Measurements from ENCODE around the gene KRTAP10-3.
"Not testable (repeated sequence)": the region's sequence is repeated elsewhere in the genome, so short reads cannot be mapped to it uniquely, and the experiment has no call there.

KRTAP10-3 gene, protein sequence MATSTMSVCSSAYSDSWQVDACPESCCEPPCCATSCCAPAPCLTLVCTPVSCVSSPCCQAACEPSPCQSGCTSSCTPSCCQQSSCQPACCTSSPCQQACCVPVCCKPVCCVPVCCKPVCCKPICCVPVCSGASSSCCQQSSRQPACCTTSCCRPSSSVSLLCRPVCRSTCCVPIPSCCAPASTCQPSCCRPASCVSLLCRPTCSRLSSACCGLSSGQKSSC

DNA sequence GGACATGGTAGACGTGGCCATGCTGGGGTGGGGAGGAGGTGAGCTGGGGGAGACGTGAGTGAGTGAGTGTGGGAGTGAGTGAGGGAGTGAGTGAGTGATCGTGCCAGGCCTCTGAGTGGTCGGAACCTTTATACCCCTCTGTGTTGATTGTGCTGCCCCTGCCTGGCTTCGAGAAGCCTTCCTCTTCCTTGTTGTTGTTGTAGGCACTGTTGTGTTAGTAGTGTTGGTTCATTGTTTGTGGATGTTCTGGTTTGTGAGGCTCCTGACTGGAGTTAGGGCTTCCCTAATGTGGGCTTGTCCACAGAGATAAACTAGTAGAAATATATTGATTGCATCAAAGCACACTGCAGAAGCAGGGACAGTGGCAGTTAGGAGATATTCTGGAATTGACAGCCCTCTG, at the start of gene KRTAP10-3:
KRTAP10-3 (minus strand) TSS at position 101 of the 400 bp plus-strand sequence; CDS start at position 21, 80 bp downstream.
- DNase-seq = no peak

DNA sequence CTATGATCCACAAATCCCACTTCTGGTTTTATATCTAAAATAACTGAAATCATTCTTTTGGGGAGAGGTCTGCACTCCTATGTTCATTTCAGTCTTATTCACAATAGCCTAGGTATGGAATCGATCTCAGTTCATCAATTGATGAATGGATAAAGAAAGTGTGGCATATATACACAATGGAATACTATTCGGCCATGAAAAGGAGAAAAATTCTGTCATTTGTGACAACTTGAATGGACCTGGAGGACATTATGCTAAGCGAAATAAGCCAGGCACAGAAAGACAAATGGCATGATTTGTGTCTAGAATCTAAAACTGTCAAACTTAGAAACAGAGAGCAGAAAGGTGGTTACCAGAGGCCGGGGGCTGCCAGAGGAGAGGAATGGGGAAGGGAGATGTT, 47.9 kb upstream of the KRTAP10-3 start:
- no peak for DNase-seq

GRCh38 chr21:44603911-44604310, 45.3 kb upstream of the KRTAP10-3 start:
- no peak for DNase-seq

GRCh38 chr21:44603109-44603875, 44.7 kb upstream of the KRTAP10-3 start:
- DNase-seq = no peak

DNA sequence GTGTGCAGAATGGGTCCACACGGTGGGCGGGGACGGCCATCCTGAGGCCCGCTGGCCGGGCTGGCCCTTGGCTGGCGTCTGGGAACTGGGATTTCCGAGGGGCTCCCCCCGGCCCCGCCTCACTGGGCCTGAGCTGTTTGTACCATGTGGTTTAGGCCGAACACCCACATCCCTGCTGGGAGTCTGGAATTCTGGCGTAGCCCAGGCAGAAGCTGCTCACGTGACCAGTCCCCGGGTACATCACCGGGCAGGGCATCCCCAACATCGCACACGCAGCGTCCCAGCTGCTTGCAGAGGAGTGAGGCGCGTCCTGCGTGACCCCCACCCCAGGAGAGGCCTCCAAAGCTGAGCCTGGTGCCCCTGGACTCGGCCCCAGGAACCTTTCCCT, 43.9 kb upstream of the KRTAP10-3 start:
- no peak for DNase-seq

- DNase-seq = no peak
Measured at GRCh38 chr21:44601596-44602462, 43.2 kb upstream of the KRTAP10-3 start.

DNA sequence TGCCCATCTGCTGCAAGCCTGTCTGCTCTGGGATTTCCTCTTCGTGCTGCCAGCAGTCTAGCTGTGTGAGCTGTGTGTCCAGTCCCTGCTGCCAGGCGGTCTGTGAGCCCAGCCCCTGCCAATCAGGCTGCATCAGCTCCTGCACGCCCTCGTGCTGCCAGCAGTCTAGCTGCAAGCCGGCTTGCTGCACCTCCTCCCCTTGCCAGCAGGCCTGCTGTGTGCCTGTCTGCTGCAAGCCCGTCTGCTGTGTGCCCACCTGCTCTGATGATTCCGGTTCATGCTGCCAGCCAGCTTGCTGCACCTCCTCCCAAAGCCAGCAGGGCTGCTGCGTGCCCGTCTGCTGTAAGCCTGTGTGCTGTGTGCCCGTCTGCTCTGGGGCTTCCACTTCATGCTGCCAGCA, 42.5 kb upstream of the KRTAP10-3 start:
- not testable (repeated sequence) for DNase-seq

DNA sequence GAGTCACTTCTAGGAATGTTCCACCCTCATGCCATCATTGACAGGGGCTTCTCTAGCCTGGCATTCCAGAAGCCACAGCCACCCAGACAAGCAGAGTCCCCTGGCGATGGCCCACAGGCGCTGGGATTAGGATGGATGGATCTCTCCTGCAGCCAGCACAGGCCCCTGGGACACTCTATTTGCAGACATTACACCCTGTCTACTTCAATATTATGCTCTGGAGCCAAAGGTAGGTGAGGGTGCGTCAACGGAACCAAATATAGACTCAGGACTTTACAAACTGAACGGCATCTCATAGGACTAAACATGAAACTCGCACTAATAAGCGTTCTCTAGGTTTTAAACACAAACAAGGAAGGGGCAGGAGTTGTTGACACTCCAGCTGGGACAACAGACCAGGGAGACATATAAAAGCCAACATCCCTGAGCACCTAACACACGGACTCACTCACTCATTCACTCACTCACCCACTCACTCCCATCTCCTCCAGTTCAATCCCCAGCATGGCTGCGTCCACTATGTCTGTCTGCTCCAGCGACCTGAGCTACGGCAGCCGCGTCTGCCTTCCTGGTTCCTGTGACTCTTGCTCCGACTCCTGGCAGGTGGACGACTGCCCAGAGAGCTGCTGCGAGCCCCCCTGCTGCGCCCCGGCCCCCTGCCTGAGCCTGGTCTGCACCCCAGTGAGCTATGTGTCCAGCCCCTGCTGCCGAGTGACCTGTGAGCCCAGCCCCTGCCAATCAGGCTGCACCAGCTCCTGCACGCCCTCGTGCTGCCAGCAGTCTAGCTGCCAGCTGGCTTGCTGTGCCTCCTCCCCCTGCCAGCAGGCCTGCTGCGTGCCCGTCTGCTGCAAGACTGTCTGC, 41.8 kb upstream of the KRTAP10-3 start, which contains the start of gene KRTAP10-7:
KRTAP10-7 (plus strand) TSS at position 480 of the 861 bp plus-strand sequence; CDS start at position 505, 25 bp downstream.
- not testable (repeated sequence) for DNase-seq

- no peak for DNase-seq
Measured at GRCh38 chr21:44599264-44600029, 40.9 kb upstream of the KRTAP10-3 start.

DNA sequence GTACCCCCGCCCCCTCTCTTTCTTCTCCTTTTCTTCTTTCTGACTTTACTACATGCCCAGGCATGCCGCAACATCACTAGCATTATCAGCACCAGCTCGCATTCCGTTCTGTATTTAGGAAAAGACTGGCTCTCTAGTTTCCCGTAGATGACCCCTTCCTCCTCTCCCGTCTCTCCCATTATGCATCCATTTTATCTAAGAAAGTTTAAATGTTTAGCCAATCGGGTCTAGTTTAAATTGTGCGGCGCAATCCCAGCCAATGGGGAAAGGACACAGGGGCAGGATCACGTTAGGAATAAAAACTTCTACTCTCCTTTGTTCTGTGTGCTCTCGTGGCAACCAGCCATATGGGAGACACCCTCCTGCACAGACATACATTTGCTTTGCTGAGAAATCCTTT, 39.5 kb upstream of the KRTAP10-3 start:
- no peak for DNase-seq

GRCh38 chr21:44596068-44596725, 37.6 kb upstream of the KRTAP10-3 start:
- DNase-seq = no peak

DNA sequence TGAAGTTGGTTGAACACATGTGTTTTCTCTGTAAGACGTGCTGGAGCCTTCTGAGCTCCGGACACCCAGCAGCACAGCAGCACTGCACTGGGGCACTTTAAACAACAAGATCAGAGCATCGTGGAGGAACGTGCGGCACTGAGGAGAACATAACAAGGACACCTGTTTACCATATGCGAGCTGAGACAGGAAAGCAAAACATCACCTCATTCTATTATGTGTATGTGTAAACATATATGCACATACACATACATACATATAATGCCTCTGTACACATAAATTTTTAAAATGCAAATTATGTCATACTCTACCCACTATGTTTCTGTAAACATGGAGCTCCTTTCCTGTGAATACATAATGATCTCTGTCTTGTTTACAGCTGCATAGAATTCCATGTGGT, 36.9 kb upstream of the KRTAP10-3 start:
- DNase-seq = no peak

- DNase-seq = no peak
Measured at GRCh38 chr21:44594406-44594916, 35.9 kb upstream of the KRTAP10-3 start.

DNA sequence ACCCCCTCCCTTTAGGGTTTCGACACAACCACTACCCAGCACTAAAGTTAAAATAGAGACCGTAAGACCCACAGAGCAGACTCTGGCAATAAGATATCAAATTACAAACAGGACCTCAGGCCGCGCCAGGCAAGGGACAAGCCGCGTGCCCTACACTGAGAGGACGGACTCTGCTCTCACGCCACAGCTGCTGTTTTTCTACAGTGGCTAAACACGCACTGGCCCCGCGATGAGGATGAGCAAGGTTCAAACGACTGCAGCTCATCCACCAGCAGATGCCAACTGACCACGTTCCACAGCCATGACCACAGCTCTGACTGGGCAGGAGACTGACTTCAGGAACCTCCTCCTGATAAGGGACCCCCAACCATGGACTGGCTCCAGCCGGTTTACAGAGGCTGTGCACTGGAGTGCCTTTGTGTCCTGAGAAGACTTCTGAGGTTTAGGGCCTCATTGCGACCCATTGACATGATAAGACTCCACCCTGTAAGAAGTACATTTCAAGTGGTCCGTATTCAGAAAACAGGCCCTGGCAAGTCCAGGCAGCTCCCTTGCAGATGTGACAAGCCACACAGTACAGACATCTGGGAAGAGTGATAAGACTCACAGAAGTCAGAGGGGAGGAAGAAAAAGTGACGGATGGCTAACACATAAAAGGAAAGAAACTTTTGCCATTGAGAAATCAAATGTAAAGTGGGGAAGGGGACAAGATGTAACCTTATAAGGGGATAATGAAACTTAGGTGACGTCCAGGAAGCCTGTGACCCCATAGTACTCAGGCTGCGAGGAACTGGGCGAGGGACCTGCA, 35.2 kb upstream of the KRTAP10-3 start:
- no peak for DNase-seq

DNA sequence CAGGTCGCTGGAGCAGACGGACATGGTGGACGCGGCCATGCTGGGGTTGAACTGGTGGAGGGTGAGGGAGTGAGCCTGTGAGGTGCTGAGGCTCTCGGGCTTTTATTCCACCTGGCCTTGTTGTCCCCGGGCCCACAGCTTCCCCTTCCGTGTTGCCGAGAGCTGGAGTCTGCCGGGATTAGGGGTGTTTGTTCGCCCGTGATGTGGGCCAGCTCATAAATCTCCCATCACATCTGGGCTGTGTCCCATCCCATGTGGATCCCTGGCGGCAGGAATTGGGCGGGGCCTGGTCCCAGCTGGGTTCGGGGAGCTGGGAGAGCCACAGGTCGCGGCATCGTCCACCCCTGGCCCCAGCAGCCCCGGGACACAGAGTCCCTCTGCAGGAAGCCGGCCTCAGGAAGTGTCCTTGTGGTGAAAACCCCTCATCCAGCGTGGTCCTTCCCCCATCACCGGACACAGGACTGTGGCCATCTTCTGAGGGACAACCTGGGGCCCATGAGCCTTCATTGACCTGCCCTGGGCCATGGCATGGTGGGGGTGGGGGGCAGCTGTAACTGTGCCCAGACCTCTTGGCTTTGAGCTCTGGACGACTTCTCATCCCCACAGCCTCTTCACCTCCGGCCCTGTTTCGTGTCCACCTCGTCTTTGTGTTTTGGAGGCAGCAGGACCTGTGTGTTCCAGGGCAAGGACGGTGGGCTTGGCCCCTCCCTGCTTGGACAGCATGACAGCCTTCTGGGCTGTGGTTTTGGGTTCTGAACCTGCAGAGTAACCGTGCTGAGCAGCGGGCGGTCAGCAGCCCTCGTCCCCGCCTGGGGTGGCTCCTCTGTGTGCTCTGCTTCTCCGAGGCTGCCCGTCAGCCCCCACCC, 34.1 kb upstream of the KRTAP10-3 start, which contains the start of gene KRTAP10-6:
KRTAP10-6 (minus strand) TSS at position 60 of the 866 bp plus-strand sequence; CDS start at position 39, 21 bp downstream.
- DNase-seq = no peak

GRCh38 chr21:44591801-44592130, 33.2 kb upstream of the KRTAP10-3 start:
- not testable (repeated sequence) for DNase-seq

DNA sequence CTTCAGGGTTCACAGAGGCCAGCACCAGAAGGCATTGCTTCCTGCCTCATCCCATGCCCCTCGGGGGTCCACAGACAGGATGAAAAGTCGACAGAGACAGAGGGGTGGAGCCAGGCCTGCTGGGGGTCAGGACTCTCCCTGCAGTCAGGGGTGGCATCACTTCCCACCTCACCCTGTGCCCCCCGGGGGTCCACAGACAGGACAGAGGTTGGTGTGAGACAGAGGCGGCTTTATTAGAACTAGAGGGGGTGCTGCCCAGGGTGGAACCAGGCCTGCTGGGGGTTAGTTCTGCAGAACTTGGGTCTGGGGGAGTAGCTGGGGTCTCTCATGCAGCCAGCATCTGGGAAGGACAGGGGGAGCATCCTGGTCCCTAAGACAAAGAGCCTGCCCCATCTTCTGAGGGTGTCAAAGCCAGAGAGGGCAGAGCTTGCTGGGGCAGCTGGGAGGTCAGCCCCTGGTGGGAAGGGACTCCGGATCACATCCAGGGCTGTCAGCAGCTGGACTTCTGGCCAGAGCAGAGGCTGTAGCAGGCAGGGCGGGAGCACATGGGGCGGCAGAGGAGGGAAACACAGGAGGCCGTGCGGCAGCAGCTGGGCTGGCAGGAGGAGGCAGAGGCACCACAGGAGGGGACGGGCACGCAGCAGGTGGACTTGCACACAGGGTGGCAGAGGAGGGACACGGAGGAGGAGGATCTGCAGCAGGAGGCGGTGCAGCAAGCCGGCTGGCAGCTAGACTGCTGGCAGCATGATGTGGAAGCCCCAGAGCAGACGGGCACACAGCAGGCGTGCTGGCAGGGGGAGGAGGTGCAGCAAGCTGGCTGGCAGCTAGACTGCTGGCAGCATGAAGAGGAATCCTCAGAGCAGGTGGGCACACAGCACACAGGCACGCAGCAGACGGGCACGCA, 32.6 kb upstream of the KRTAP10-3 start:
- not testable (repeated sequence) for DNase-seq

- no peak for DNase-seq
Measured at GRCh38 chr21:44590311-44590721, 31.7 kb upstream of the KRTAP10-3 start.

Measured in fibroblast of upper back skin (primary cell).